ENCODE results near the gene HGD. TPM values are rescaled to one million over a fixed set of nuclear protein-coding genes. Genes with fewer than 3 reads are reported as not detected.
"Not testable (repeated sequence)": the region's sequence is repeated elsewhere in the genome, so short reads cannot be mapped to it uniquely, and the experiment has no call there.

Gene HGD
- polyA plus RNA-seq, result 10 to 100 TPM; 14.4 to 71.8 (median 43.7) TPM
- long read RNA-seq, donor 1, result 0 reads
- long read RNA-seq, donor 2, result 0 reads
- long read RNA-seq, donor 3, result 0 reads
- long read RNA-seq, donor 4, result 0 reads
- long read RNA-seq, donor 5, partial matches to known transcripts, result 0 of 2 reads
- long read RNA-seq, donor 5, other reads (novel, unspliced or antisense), result 0 of 2 reads
- long read RNA-seq, donor 6, transcript HGD-201 (14 exons, 2,005 nt), result major isoform, 6 of 6 reads
- long read RNA-seq, donor 6, partial matches to known transcripts, result 0 of 6 reads
- long read RNA-seq, donor 6, other reads (novel, unspliced or antisense), result 0 of 6 reads
- long read RNA-seq, donor 7, result 0 reads
- long read RNA-seq, donor 8, result 0 reads
- long read RNA-seq, donor 9, partial matches to known transcripts, result 0 of 1 reads
- long read RNA-seq, donor 9, other reads (novel, unspliced or antisense), result 0 of 1 reads
- long read RNA-seq, donor 10, partial matches to known transcripts, result 0 of 2 reads
- long read RNA-seq, donor 10, other reads (novel, unspliced or antisense), result 0 of 2 reads

GRCh38 chr3:120682095-120682681, at the start of gene HGD:
Gene HGD (minus strand): TSS chr3:120682239. CDS start chr3:120682111, 128 bp downstream.
- DNase-seq (peak; percentile 90 to 96), FAIRE-seq (no peak)
- H3K9me3 ChIP-seq (ENCODE audit: control insufficient read depth in 2 of 2, insufficient read depth in 1 of 2, low read depth in 1 of 2, low read length in 1 of 2), result no peaks in the 10 kb centered on the region
- 12 to 67% (median 42%) methylated on average over 5 of the region's 5 CpGs for WGBS, 3 donors
- H3K27ac ChIP-seq (ENCODE audit: low read depth in 1 of 3, low read length in 2 of 3), result peak within 1 kb of the TSS; percentile 2 to 85 (median 81)
- H3K4me3 ChIP-seq (ENCODE audit: low read depth in 1 of 3, low read length in 3 of 3), result peak within 1 kb of the TSS in 2 of 3 donors; percentile 36 to 51
- peaks cover 0 to 1% (median 0%) of the 10 kb centered on the region in 3 donors for H3K36me3 ChIP-seq (ENCODE audit: control insufficient read depth in 3 of 3, insufficient read depth in 2 of 3, low read depth in 1 of 3, low read length in 3 of 3)
- H3K4me1 ChIP-seq (ENCODE audit: control insufficient read depth in 3 of 3, insufficient read depth in 2 of 3, low read depth in 1 of 3, low read length in 2 of 3), result peaks cover 2 to 33% (median 5%) of the 10 kb centered on the region in 3 donors
- H3K27me3 ChIP-seq (ENCODE audit: control insufficient read depth in 3 of 3, insufficient read depth in 3 of 3, low read length in 3 of 3), result no peaks in the 10 kb centered on the region

- 89 to 94% (median 92%) methylated on average over 4 of the region's 4 CpGs for WGBS, 3 donors
- no peaks in the 10 kb centered on the region for H3K27me3 ChIP-seq (ENCODE audit: control insufficient read depth in 3 of 3, insufficient read depth in 3 of 3, low read length in 3 of 3)
- peaks cover 0 to 7% of the 10 kb centered on the region in 2 donors for H3K9me3 ChIP-seq (ENCODE audit: control insufficient read depth in 2 of 2, insufficient read depth in 1 of 2, low read depth in 1 of 2, low read length in 1 of 2)
- H3K4me1 ChIP-seq (ENCODE audit: control insufficient read depth in 3 of 3, insufficient read depth in 2 of 3, low read depth in 1 of 3, low read length in 2 of 3), result no peaks in the 10 kb centered on the region
- no peak overlapping the region for H3K4me3 ChIP-seq (ENCODE audit: low read depth in 1 of 3, low read length in 3 of 3)
- no peak overlapping the region for H3K27ac ChIP-seq (ENCODE audit: low read depth in 1 of 3, low read length in 2 of 3)
- DNase-seq (no peak), FAIRE-seq (no peak)
- peaks cover 0 to 3% (median 0%) of the 10 kb centered on the region in 3 donors for H3K36me3 ChIP-seq (ENCODE audit: control insufficient read depth in 3 of 3, insufficient read depth in 2 of 3, low read depth in 1 of 3, low read length in 3 of 3)
These were observed 48.8 kb upstream of the HGD start for GRCh38 chr3:120730576-120731542.

- 86 to 97% (median 88%) methylated on average over 1 of the region's 1 CpG for WGBS, 3 donors
- Histone ChIP-seq H3K27ac (ENCODE audit: low read depth in 1 of 3, low read length in 2 of 3) (no peak overlapping the region), H3K9me3 (ENCODE audit: control insufficient read depth in 2 of 2, insufficient read depth in 1 of 2, low read depth in 1 of 2, low read length in 1 of 2) (peaks cover 0 to 3% of the 10 kb centered on the region in 2 donors), H3K4me3 (ENCODE audit: low read depth in 1 of 3, low read length in 3 of 3) (no peak overlapping the region), H3K27me3 (ENCODE audit: control insufficient read depth in 3 of 3, insufficient read depth in 3 of 3, low read length in 3 of 3) (no peaks in the 10 kb centered on the region), H3K4me1 (ENCODE audit: control insufficient read depth in 3 of 3, insufficient read depth in 2 of 3, low read depth in 1 of 3, low read length in 2 of 3) (no peaks in the 10 kb centered on the region), H3K36me3 (ENCODE audit: control insufficient read depth in 3 of 3, insufficient read depth in 2 of 3, low read depth in 1 of 3, low read length in 3 of 3) (peaks cover 0 to 3% (median 0%) of the 10 kb centered on the region in 3 donors)
- FAIRE-seq (no peak), DNase-seq (no peak)
These were observed 44.8 kb upstream of the HGD start for GRCh38 chr3:120726791-120727190.

GRCh38 chr3:120719167-120719834, 37.3 kb upstream of the HGD start:
- not testable (repeated sequence) for H3K36me3 ChIP-seq (ENCODE audit: control insufficient read depth in 3 of 3, insufficient read depth in 2 of 3, low read depth in 1 of 3, low read length in 3 of 3); H3K4me1 ChIP-seq (ENCODE audit: control insufficient read depth in 3 of 3, insufficient read depth in 2 of 3, low read depth in 1 of 3, low read length in 2 of 3); H3K27me3 ChIP-seq (ENCODE audit: control insufficient read depth in 3 of 3, insufficient read depth in 3 of 3, low read length in 3 of 3); H3K9me3 ChIP-seq (ENCODE audit: control insufficient read depth in 2 of 2, insufficient read depth in 1 of 2, low read depth in 1 of 2, low read length in 1 of 2); H3K27ac ChIP-seq (ENCODE audit: low read depth in 1 of 3, low read length in 2 of 3); FAIRE-seq
- DNase-seq, result peak in 1 of 2 donors; percentile 24
- WGBS, 3 donors, result 48 to 80% (median 76%) methylated on average over 20 of the region's 20 CpGs
- H3K4me3 ChIP-seq (ENCODE audit: low read depth in 1 of 3, low read length in 3 of 3), result peak overlapping the region in 1 of 3 donors; percentile 25

- no peak for DNase-seq
- FAIRE-seq, result no peak
- H3K9me3 ChIP-seq (ENCODE audit: control insufficient read depth in 2 of 2, insufficient read depth in 1 of 2, low read depth in 1 of 2, low read length in 1 of 2), result no peaks in the 10 kb centered on the region
These were observed 31.2 kb upstream of the HGD start for GRCh38 chr3:120713262-120713661.

GRCh38 chr3:120710369-120710768, 28.3 kb upstream of the HGD start:
- Histone ChIP-seq H3K27ac (ENCODE audit: low read depth in 1 of 3, low read length in 2 of 3) (no peak overlapping the region), H3K36me3 (ENCODE audit: control insufficient read depth in 3 of 3, insufficient read depth in 2 of 3, low read depth in 1 of 3, low read length in 3 of 3) (no peaks in the 10 kb centered on the region), H3K27me3 (ENCODE audit: control insufficient read depth in 3 of 3, insufficient read depth in 3 of 3, low read length in 3 of 3) (no peaks in the 10 kb centered on the region), H3K4me1 (ENCODE audit: control insufficient read depth in 3 of 3, insufficient read depth in 2 of 3, low read depth in 1 of 3, low read length in 2 of 3) (no peaks in the 10 kb centered on the region), H3K4me3 (ENCODE audit: low read depth in 1 of 3, low read length in 3 of 3) (no peak overlapping the region), H3K9me3 (ENCODE audit: control insufficient read depth in 2 of 2, insufficient read depth in 1 of 2, low read depth in 1 of 2, low read length in 1 of 2) (no peaks in the 10 kb centered on the region)
- FAIRE-seq (no peak), DNase-seq (no peak)
- 93 to 100% (median 93%) methylated on average over 1 of the region's 1 CpG for WGBS, 3 donors

More at GRCh38 chr3:120713262-120713661, 31.2 kb upstream of the HGD start:
- Histone ChIP-seq H3K27ac (ENCODE audit: low read depth in 1 of 3, low read length in 2 of 3) (no peak overlapping the region), H3K4me1 (ENCODE audit: control insufficient read depth in 3 of 3, insufficient read depth in 2 of 3, low read depth in 1 of 3, low read length in 2 of 3) (no peaks in the 10 kb centered on the region), H3K4me3 (ENCODE audit: low read depth in 1 of 3, low read length in 3 of 3) (no peak overlapping the region), H3K27me3 (ENCODE audit: control insufficient read depth in 3 of 3, insufficient read depth in 3 of 3, low read length in 3 of 3) (no peaks in the 10 kb centered on the region), H3K36me3 (ENCODE audit: control insufficient read depth in 3 of 3, insufficient read depth in 2 of 3, low read depth in 1 of 3, low read length in 3 of 3) (no peaks in the 10 kb centered on the region)

- FAIRE-seq (no peak), DNase-seq (no peak)
- Histone ChIP-seq H3K9me3 (ENCODE audit: control insufficient read depth in 2 of 2, insufficient read depth in 1 of 2, low read depth in 1 of 2, low read length in 1 of 2) (no peaks in the 10 kb centered on the region), H3K36me3 (ENCODE audit: control insufficient read depth in 3 of 3, insufficient read depth in 2 of 3, low read depth in 1 of 3, low read length in 3 of 3) (peaks cover 0 to 3% (median 0%) of the 10 kb centered on the region in 3 donors), H3K27me3 (ENCODE audit: control insufficient read depth in 3 of 3, insufficient read depth in 3 of 3, low read length in 3 of 3) (no peaks in the 10 kb centered on the region), H3K27ac (ENCODE audit: low read depth in 1 of 3, low read length in 2 of 3) (no peak overlapping the region), H3K4me3 (ENCODE audit: low read depth in 1 of 3, low read length in 3 of 3) (no peak overlapping the region), H3K4me1 (ENCODE audit: control insufficient read depth in 3 of 3, insufficient read depth in 2 of 3, low read depth in 1 of 3, low read length in 2 of 3) (no peaks in the 10 kb centered on the region)
These were observed 26.4 kb upstream of the HGD start for GRCh38 chr3:120708408-120708807.

Measured in small intestine (tissue), 16 donors.